DOHH2 (cell line): Measurements from ENCODE around the gene LRMDA.

Experiments
- EZH2phosphoT487 ChIP-seq: fragments of 200-600 bp; sonication (generic); IDR thresholded peaks from 2 replicates; pipeline ENCODE4 v1.6.1; 2017; ENCODE audit warnings: borderline replicate concordance, mild to moderate bottlenecking, antibody characterized with exemption, low read length, moderate library complexity, mixed read lengths
- TF ChIP-seq, protein P1 (sequence below): fragments of 200-600 bp; sonication (generic); IDR thresholded peaks from one replicate; pipeline ENCODE4 v1.5.1; 2014; ENCODE audit warnings: antibody characterized with exemption, mild to moderate bottlenecking, low read depth, low read length; ENCODE audit not compliant: poor library complexity, severe bottlenecking

- TF ChIP-seq, protein P1, sequence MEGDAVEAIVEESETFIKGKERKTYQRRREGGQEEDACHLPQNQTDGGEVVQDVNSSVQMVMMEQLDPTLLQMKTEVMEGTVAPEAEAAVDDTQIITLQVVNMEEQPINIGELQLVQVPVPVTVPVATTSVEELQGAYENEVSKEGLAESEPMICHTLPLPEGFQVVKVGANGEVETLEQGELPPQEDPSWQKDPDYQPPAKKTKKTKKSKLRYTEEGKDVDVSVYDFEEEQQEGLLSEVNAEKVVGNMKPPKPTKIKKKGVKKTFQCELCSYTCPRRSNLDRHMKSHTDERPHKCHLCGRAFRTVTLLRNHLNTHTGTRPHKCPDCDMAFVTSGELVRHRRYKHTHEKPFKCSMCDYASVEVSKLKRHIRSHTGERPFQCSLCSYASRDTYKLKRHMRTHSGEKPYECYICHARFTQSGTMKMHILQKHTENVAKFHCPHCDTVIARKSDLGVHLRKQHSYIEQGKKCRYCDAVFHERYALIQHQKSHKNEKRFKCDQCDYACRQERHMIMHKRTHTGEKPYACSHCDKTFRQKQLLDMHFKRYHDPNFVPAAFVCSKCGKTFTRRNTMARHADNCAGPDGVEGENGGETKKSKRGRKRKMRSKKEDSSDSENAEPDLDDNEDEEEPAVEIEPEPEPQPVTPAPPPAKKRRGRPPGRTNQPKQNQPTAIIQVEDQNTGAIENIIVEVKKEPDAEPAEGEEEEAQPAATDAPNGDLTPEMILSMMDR = no peak
- no peak for TF ChIP-seq EZH2phosphoT487
These were observed 683.2 kb downstream of the LRMDA start for GRCh38 chr10:76114581-76115001.
